Left lung (tissue), 10 donors: Measurements from ENCODE around the gene DTX3. TPM values are rescaled to one million over a fixed set of nuclear protein-coding genes. Genes with fewer than 3 reads are reported as not detected.

Experiments
- ATAC-seq: fragments of 200-7000 bp; cut with Tn5 transposase; one replicate; pipeline ENCODE4 v1.9.1; 2020; ENCODE audit warnings: moderate library complexity
- DNase-seq, 4 donors: peaks; one replicate each; pipeline ENCODE4 v3.0.0-alpha.2; 2013 to 2020
- H3K27ac ChIP-seq, 2 donors: fragments of 200-600 bp; sonication (generic) in 1 of 2; one replicate each; pipeline versions ENCODE4 v1.5.0 to v1.8.0; 2020 to 2021
- H3K27me3 ChIP-seq, 2 donors: fragments of 200-600 bp; sonication (generic) in 1 of 2; one replicate each; pipeline versions ENCODE4 v1.5.0 to v1.8.0; 2020 to 2021
- H3K36me3 ChIP-seq, 2 donors: fragments of 200-600 bp; sonication (generic) in 1 of 2; one replicate each; pipeline versions ENCODE4 v1.5.0 to v1.8.0; 2020 to 2021
- H3K4me1 ChIP-seq, 2 donors: fragments of 200-600 bp; one replicate each; pipeline ENCODE4 v1.8.0; 2021
- H3K4me3 ChIP-seq, 2 donors: fragments of 200-600 bp; sonication (generic) in 1 of 2; one replicate each; pipeline versions ENCODE4 v1.5.0 to v1.8.0; 2020 to 2021; ENCODE audit warnings: mild to moderate bottlenecking in 1 of 2
- H3K9me3 ChIP-seq, 2 donors: fragments of 200-600 bp; sonication (generic) in 1 of 2; one replicate each; pipeline versions ENCODE4 v1.5.0 to v1.8.0; 2020 to 2021
- CTCF ChIP-seq, 2 donors: fragments of 200-600 bp; sonication (generic) in 1 of 2; IDR thresholded peaks; one replicate each; pipeline versions ENCODE4 v1.5.0 to v1.8.0; 2021; ENCODE audit warnings: antibody characterized with exemption in 2 of 2
- intact Hi-C, 2 donors: fragments of 100-400 bp; cut with DNase I; formaldehyde crosslinking; loops; one replicate each; pipeline versions ENCODE4 v1.11.2 to v1.14.2; 2022
- polyA plus RNA-seq, 6 donors: library from polyadenylated mRNA; unstranded; fragments of 120-200 nt; gene quantifications; one replicate each; pipeline ENCODE4 v1.2.1, GENCODE V29; 2013; ENCODE audit not compliant: insufficient read length in 6 of 6
- total RNA-seq, 2 donors: library from RNA; stranded (reverse); fragmentation: NEBNext Ultra II Directional; extraction: Animal tissue kit (Norgen Biotek cat#: 25700); gene quantifications; one replicate each; pipeline ENCODE4 v1.2.1, GENCODE V29; 2021
- donor health status: DM: no; HTN: yes; CAD: no.
- donor health status: DM: no; HTN: no; CAD: no.

Gene DTX3
- total and polyA plus RNA-seq, 8 donors, result 20.1 to 64.8 (median 54.4) TPM

DNA sequence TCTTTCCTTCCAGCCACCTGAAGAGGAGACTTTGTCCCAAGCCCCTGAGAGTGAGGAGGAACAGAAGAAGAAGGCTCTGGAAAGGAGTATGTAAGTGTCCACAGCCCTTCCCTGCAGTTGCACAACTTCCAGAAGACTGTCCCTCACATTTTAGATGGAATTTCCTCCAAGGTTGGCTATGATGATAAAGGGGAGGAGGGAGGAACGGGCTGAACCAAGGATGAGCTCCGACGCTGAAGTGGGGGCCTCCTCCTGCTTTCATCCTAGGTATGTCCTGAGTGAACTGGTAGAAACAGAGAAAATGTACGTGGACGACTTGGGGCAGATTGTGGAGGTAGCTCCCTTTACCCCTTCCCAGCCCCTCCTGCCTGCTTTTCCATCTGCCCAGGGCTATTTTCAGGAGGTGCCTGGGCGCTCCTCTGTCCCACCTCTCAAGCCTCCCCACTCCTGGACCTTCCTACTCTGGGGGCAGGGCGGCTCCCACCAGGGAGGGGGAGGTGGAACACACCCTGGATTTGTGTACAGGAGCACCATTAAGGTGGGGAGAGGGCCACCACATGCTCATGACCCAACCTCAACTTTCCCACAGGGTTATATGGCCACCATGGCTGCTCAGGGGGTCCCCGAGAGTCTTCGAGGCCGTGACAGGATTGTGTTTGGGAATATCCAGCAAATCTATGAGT is 8.9 kb downstream of the DTX3 start:
- Histone ChIP-seq H3K4me1 (peaks cover 10 to 20% of the 10 kb centered on the region in 2 donors), H3K4me3 (no peak overlapping the region), H3K36me3 (no peaks in the 10 kb centered on the region), H3K27me3 (peaks cover 12 to 100% of the 10 kb centered on the region in 2 donors), H3K27ac (no peak overlapping the region), H3K9me3 (no peaks in the 10 kb centered on the region)
- ATAC-seq (no peak), DNase-seq (no peak)
- TF ChIP-seq CTCF (IDR thresholded peaks at IDR 0.05), result no peak
- intact Hi-C loops, result no loop called here

GRCh38 chr12:57614178-57614947 is 9.7 kb downstream of the DTX3 start:
- peaks cover 19 to 100% of the 10 kb centered on the region in 2 donors for H3K27me3 ChIP-seq
- peaks cover 10 to 22% of the 10 kb centered on the region in 2 donors for H3K4me1 ChIP-seq
- intact Hi-C loops, result no loop called here
- no peak for TF ChIP-seq CTCF (IDR thresholded peaks at IDR 0.05)
- no peak overlapping the region for H3K4me3 ChIP-seq
- DNase-seq, result no peak
- no peak for ATAC-seq
- no peak overlapping the region for H3K27ac ChIP-seq
- H3K36me3 ChIP-seq, result no peaks in the 10 kb centered on the region
- no peaks in the 10 kb centered on the region for H3K9me3 ChIP-seq

GRCh38 chr12:57614948-57615500 is 10.4 kb downstream of the DTX3 start:
- TF ChIP-seq CTCF (IDR thresholded peaks at IDR 0.05), result no peak
- Histone ChIP-seq H3K4me1 (peaks cover 10 to 26% of the 10 kb centered on the region in 2 donors), H3K36me3 (no peaks in the 10 kb centered on the region), H3K4me3 (no peak overlapping the region), H3K27me3 (peaks cover 25 to 100% of the 10 kb centered on the region in 2 donors), H3K9me3 (no peaks in the 10 kb centered on the region), H3K27ac (no peak overlapping the region)
- intact Hi-C loops, result no loop called here
- ATAC-seq, result no peak
- DNase-seq, result no peak

GRCh38 chr12:57615637-57616036 is 11.0 kb downstream of the DTX3 start:
- intact Hi-C loops, result no loop called here
- H3K27ac ChIP-seq, result no peak overlapping the region
- H3K9me3 ChIP-seq, result no peaks in the 10 kb centered on the region
- peaks cover 31 to 100% of the 10 kb centered on the region in 2 donors for H3K27me3 ChIP-seq
- ATAC-seq, result no peak
- no peak overlapping the region for H3K4me3 ChIP-seq
- TF ChIP-seq CTCF (IDR thresholded peaks at IDR 0.05), result no peak
- peaks cover 7 to 22% of the 10 kb centered on the region in 2 donors for H3K4me1 ChIP-seq
- H3K36me3 ChIP-seq, result no peaks in the 10 kb centered on the region
- DNase-seq, result no peak
